ENCODE results near the gene PPCDC. TPM values are rescaled to one million over a fixed set of nuclear protein-coding genes. Genes with fewer than 3 reads are reported as not detected.
A peak's percentile ranks its signal among the peaks of the same experiment; 100 is the strongest.
"Not testable (repeated sequence)": the region's sequence is repeated elsewhere in the genome, so short reads cannot be mapped to it uniquely, and the experiment has no call there.

PPCDC gene
- total and polyA plus RNA-seq, 5 experiments from 2014 or later, result 12.0 to 16.7 (median 13.4) TPM

DNA sequence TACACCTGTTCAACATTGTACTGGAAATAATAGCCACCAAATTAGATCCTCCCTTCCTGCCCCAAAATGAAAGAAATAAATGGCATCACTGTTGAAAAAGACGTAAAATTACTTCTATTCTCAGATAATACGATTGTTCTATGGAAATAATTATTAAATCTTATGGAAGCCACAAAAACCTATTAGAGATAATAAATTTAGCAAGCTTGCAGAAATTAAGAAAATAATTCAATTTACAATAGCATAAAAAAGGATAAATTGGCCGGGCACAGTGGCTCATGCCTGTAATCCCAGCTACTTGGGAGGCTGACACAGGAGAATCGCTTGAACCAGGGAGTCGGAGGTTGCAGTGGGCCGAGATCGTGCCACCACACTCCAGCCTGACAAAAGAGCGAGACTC, 57.8 kb downstream of the PPCDC start:
- Mint-ChIP-seq H3K9me3 (peaks cover 0 to 38% (median 18%) of the 10 kb centered on the region in 9 donors), H3K27ac (no peak overlapping the region), H3K27me3 (peaks cover 0 to 7% (median 4%) of the 10 kb centered on the region in 5 donors), H3K4me1 (peaks cover 0 to 12% (median 0%) of the 10 kb centered on the region in 4 donors), H3K4me3 (no peak overlapping the region), H3K36me3 (peaks cover 0 to 21% (median 6%) of the 10 kb centered on the region in 3 donors)
- POLR2A ChIA-PET, result no interaction called here
- ATAC-seq (no peak), DNase-seq (no peak)

- Mint-ChIP-seq H3K4me3 (no peak overlapping the region), H3K9me3 (peaks cover 0 to 48% (median 23%) of the 10 kb centered on the region in 9 donors), H3K27me3 (peaks cover 0 to 7% (median 4%) of the 10 kb centered on the region in 5 donors), H3K4me1 (peaks cover 0 to 10% (median 0%) of the 10 kb centered on the region in 4 donors), H3K36me3 (peaks cover 0 to 32% (median 14%) of the 10 kb centered on the region in 3 donors), H3K27ac (no peak overlapping the region)
- POLR2A ChIA-PET, result no interaction called here
- no peak for DNase-seq
- no peak for ATAC-seq
Measured at GRCh38 chr15:75082689-75083088, 59.3 kb downstream of the PPCDC start.

DNA sequence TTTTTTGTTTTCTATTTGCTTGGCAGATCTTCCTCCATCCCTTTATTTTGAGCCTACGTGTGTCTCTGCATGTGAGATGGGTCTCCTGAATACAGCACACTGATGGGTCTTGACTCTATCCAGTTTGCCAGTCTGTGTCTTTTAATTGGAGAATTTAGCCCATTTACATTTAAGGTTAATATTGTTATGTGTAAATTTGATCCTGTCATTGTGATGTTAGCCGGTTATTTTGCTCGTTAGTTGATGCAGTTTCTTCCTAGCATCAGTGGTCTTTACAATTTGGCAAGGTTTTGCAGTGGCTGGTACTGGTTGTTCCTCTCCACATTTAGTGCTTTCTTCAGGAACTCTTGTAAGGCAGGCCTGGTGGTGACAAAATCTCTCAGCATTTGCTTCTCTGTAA, 62.3 kb downstream of the PPCDC start:
- H3K4me1 Mint-ChIP-seq, ATAC-seq, H3K27ac Mint-ChIP-seq, POLR2A ChIA-PET, H3K4me3 Mint-ChIP-seq, H3K27me3 Mint-ChIP-seq, DNase-seq: not testable (repeated sequence)
- peaks cover 0 to 26% (median 14%) of the 10 kb centered on the region in 3 donors for H3K36me3 Mint-ChIP-seq
- H3K9me3 Mint-ChIP-seq, result peaks cover 0 to 38% (median 23%) of the 10 kb centered on the region in 9 donors

DNA sequence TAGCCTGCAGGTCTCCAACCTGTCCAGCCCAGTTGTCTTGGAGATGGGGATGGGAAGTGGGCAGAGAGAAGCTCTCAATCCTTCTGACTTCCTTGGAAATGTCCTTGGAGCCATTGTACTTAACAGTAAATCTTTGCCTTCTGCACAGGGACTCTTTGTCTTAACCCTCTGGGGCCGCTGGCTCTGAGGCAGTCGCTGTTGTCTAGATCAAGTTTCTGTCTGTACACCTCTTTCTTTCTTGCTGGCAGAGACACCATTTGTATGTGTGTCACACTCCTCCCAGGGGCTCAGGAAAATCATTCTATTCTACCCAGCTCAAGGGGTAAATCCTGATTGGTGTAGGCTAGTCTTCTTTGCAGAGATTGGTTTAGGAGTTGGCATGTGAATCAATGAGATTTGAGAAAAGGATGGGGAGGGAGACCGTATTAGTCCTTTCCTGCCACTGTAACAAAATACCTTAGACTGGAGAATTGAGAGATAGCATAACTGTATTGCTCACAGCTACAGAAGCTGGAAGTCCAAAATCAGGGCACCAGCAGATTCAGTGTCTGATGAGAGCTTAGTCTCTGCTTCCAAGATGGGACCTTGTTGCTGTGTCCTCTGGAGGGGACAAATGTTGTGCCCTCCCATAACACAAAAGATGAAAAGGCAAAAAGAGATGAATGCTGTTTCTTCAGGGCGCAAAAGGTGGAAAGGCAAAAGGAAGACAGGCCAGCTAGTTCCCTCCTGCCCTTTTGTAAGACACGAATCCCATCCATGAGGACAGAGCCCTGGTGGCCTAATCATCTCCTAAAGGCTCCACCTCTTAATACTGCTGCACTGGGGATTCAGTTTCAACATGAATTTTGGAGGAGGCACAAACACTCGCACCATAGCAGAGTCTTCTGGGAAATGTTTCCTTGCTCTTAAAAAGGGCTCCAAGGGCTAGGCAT, 66.3 kb downstream of the PPCDC start:
- Mint-ChIP-seq H3K36me3 (peaks cover 0 to 24% (median 16%) of the 10 kb centered on the region in 3 donors), H3K4me1 (peaks cover 0 to 10% (median 0%) of the 10 kb centered on the region in 4 donors), H3K27me3 (peaks cover 0 to 3% (median 0%) of the 10 kb centered on the region in 5 donors), H3K27ac (no peak overlapping the region), H3K4me3 (no peak overlapping the region), H3K9me3 (peaks cover 0 to 25% (median 16%) of the 10 kb centered on the region in 9 donors)
- POLR2A ChIA-PET, result no interaction called here
- DNase-seq, result no peak
- no peak for ATAC-seq

DNA sequence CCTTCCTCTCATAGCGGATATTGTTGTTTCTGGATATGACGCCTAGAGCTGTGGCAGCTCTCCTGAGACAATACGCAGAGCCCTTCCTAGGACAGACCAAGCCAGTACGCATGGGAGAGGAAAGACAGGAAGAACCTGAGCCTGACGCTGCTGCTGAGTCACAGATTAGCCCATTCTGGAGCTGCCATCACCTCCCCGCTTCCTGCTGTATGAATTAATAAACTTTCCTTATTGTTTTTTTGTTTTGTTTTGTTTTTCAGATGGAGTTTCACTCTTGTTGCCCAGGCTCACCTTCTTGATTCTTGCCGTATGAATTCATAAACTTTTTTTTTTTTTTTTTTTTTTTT, 67.0 kb downstream of the PPCDC start:
- Mint-ChIP-seq H3K4me3 (no peak overlapping the region), H3K27me3 (no peaks in the 10 kb centered on the region), H3K36me3 (peaks cover 0 to 18% (median 16%) of the 10 kb centered on the region in 3 donors), H3K9me3 (peaks cover 0 to 19% (median 12%) of the 10 kb centered on the region in 9 donors), H3K27ac (no peak overlapping the region), H3K4me1 (peaks cover 0 to 15% (median 0%) of the 10 kb centered on the region in 4 donors)
- DNase-seq (no peak), ATAC-seq (no peak)
- POLR2A ChIA-PET, result no interaction called here

GRCh38 chr15:75091814-75092213, 68.4 kb downstream of the PPCDC start:
- no peaks in the 10 kb centered on the region for H3K27me3 Mint-ChIP-seq
- peaks cover 0 to 4% (median 3%) of the 10 kb centered on the region in 9 donors for H3K9me3 Mint-ChIP-seq
- no peak for DNase-seq
- peaks cover 0 to 6% (median 4%) of the 10 kb centered on the region in 3 donors for H3K36me3 Mint-ChIP-seq
- POLR2A ChIA-PET, result no interaction called here
- peaks cover 0 to 22% (median 0%) of the 10 kb centered on the region in 4 donors for H3K4me1 Mint-ChIP-seq
- no peak for ATAC-seq
- H3K27ac Mint-ChIP-seq, result no peak overlapping the region
- no peak overlapping the region for H3K4me3 Mint-ChIP-seq

- H3K36me3 Mint-ChIP-seq, H3K27me3 Mint-ChIP-seq, DNase-seq, H3K9me3 Mint-ChIP-seq, H3K27ac Mint-ChIP-seq, POLR2A ChIA-PET, H3K4me3 Mint-ChIP-seq, ATAC-seq: not testable (repeated sequence)
- peaks cover 0 to 23% (median 0%) of the 10 kb centered on the region in 4 donors for H3K4me1 Mint-ChIP-seq
Measured at GRCh38 chr15:75094961-75095478, 71.6 kb downstream of the PPCDC start.

DNA sequence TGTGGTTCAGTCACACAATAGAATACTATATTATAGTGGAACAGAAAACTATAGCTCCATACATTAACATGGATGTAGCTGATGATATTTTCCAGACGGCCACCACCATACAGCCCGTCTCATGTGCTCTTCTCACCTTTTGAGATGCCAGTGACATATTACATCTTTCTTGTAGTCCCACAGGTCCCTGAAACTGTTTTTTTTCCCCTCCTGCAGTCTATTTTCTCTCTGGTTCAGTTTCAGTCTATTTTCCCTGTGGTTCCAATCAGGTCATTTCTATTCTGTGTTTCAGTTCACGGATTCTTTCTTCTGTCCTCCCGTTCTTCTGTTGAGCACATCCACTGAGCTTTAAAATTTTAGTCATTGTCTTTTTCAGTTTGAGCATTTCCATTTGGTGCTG, 72.2 kb downstream of the PPCDC start:
- DNase-seq (no peak), ATAC-seq (no peak)
- H3K36me3 Mint-ChIP-seq, result peaks cover 0 to 2% (median 0%) of the 10 kb centered on the region in 3 donors
- no peaks in the 10 kb centered on the region for H3K9me3 Mint-ChIP-seq
- POLR2A ChIA-PET, result no interaction called here
- H3K27me3 Mint-ChIP-seq, result no peaks in the 10 kb centered on the region
- no peak overlapping the region for H3K4me3 Mint-ChIP-seq
- no peak overlapping the region for H3K27ac Mint-ChIP-seq
- peaks cover 0 to 23% (median 0%) of the 10 kb centered on the region in 4 donors for H3K4me1 Mint-ChIP-seq

DNA sequence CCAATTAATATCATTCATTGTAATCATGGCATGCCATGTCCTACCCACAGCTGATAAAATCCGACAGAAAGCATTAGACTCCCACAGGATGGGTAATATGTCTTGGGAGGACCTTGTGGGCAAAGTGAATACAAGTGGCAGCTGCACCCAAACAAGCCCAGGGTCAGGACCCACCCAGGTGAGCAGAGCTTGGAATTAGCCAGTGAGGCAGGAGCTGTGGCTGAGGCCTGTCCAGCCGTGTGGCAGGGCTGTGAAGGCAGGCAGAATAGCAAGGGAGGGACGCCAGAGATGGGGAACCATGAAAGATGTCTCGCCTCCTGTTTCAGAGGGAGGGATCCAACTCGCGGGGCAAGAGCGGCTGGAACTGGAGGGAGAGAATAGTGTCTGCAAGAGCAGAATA, 74.5 kb downstream of the PPCDC start:
- Mint-ChIP-seq H3K36me3 (no peaks in the 10 kb centered on the region), H3K4me3 (no peak overlapping the region), H3K27me3 (no peaks in the 10 kb centered on the region), H3K9me3 (no peaks in the 10 kb centered on the region), H3K4me1 (peaks cover 0 to 16% (median 0%) of the 10 kb centered on the region in 4 donors), H3K27ac (no peak overlapping the region)
- ATAC-seq (no peak), DNase-seq (no peak)
- POLR2A ChIA-PET, result no interaction called here

DNA sequence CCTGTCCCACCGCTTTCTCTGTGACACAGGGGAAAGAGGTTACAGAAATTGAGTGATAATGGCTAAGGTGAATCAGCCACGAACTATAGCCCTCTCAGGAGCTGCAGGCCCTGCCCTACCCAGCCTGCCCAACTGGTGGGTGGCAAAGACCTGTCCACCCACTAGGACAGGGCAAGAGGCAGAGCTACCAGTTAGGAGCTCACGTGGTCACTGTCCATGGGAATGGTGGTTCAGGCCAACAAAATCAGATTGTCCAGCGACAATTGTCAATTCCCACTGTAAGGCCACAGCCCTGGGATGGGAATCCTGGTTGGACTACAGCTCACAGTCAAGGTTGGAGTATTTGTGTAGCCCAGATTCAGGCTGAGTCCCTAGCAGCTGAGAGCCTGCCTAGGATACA, 75.0 kb downstream of the PPCDC start:
- no peaks in the 10 kb centered on the region for H3K27me3 Mint-ChIP-seq
- H3K4me1 Mint-ChIP-seq, result peaks cover 0 to 16% (median under 1%) of the 10 kb centered on the region in 4 donors
- no peaks in the 10 kb centered on the region for H3K9me3 Mint-ChIP-seq
- peak overlapping the region in 1 of 10 donors; percentile 80 for H3K27ac Mint-ChIP-seq
- ATAC-seq (no peak), DNase-seq (no peak)
- POLR2A ChIA-PET, result no interaction called here
- H3K4me3 Mint-ChIP-seq, result no peak overlapping the region
- H3K36me3 Mint-ChIP-seq, result no peaks in the 10 kb centered on the region

Other genes starting within 250 kb of the PPCDC start
- 100 to 1,000 TPM; 220 TPM for gene CSK, start 241.5 kb upstream of the PPCDC start, total RNA-seq
- 100 to 1,000 TPM in 1 of 3 donors, 10 to 100 TPM in 2; 70.8 to 124 (median 79.8) TPM for gene CSK, start 241.5 kb upstream of the PPCDC start, polyA plus RNA-seq
- under 1 TPM; 0.57 to 0.80 TPM for gene LMAN1L, start 210.8 kb upstream of the PPCDC start, total RNA-seq
- gene LMAN1L, start 210.8 kb upstream of the PPCDC start, polyA plus RNA-seq, result not detected
- under 1 TPM; 0.39 to 0.44 TPM for gene CPLX3, start 197.0 kb upstream of the PPCDC start, total RNA-seq
- gene CPLX3, start 197.0 kb upstream of the PPCDC start, polyA plus RNA-seq, result not detected
- 10 to 100 TPM; 82.8 to 83.6 TPM for gene ULK3, start 180.4 kb upstream of the PPCDC start, total RNA-seq
- 10 to 100 TPM; 16.3 to 32.2 (median 16.6) TPM for gene ULK3, start 180.4 kb upstream of the PPCDC start, polyA plus RNA-seq
- gene SCAMP2, start 150.2 kb upstream of the PPCDC start, total RNA-seq, result 100 to 1,000 TPM; 113 to 117 TPM
- 100 to 1,000 TPM; 109 to 121 (median 119) TPM for gene SCAMP2, start 150.2 kb upstream of the PPCDC start, polyA plus RNA-seq
- gene MPI, start 133.5 kb upstream of the PPCDC start, total RNA-seq, result 10 to 100 TPM; 74.3 to 77.4 TPM
- 10 to 100 TPM; 80.5 to 85.6 (median 85.3) TPM for gene MPI, start 133.5 kb upstream of the PPCDC start, polyA plus RNA-seq
- gene FAM219B, start 116.7 kb upstream of the PPCDC start, total RNA-seq, result 10 to 100 TPM; 80.2 to 91.5 TPM
- 10 to 100 TPM; 18.8 to 22.3 (median 20.7) TPM for gene FAM219B, start 116.7 kb upstream of the PPCDC start, polyA plus RNA-seq
- 10 to 100 TPM; 60.0 to 66.0 TPM for gene COX5A, start 85.5 kb upstream of the PPCDC start, total RNA-seq
- gene COX5A, start 85.5 kb upstream of the PPCDC start, polyA plus RNA-seq, result 100 to 1,000 TPM; 268 to 362 (median 276) TPM
- gene RPP25, start 66.8 kb upstream of the PPCDC start, total RNA-seq, result 1 to 10 TPM; 3.8 to 4.1 TPM
- 1 to 10 TPM; 2.8 to 4.3 (median 4.2) TPM for gene RPP25, start 66.8 kb upstream of the PPCDC start, polyA plus RNA-seq
- gene SCAMP5, start 28.0 kb upstream of the PPCDC start, total RNA-seq, result under 1 TPM; 0.23 to 0.36 TPM
- gene SCAMP5, start 28.0 kb upstream of the PPCDC start, polyA plus RNA-seq, result under 1 TPM in 2 of 3 donors, not detected in 1; 0.09 to 0.19 TPM
- gene C15orf39, start 178.3 kb downstream of the PPCDC start, total RNA-seq, result 10 to 100 TPM; 20.7 to 27.6 TPM
- 1 to 10 TPM; 1.0 to 4.5 (median 2.3) TPM for gene C15orf39, start 178.3 kb downstream of the PPCDC start, polyA plus RNA-seq
- not detected for gene GOLGA6C, start 234.7 kb downstream of the PPCDC start, total RNA-seq
- not detected for gene GOLGA6C, start 234.7 kb downstream of the PPCDC start, polyA plus RNA-seq

All from naive thymus-derived CD8-positive, alpha-beta T cell (primary cell).